Ovary (tissue), 9 donors: ENCODE measurements around the gene MSH6. TPM values are rescaled to one million over a fixed set of nuclear protein-coding genes. Genes with fewer than 3 reads are reported as not detected.
A peak's percentile ranks its signal among the peaks of the same experiment; 100 is the strongest.

Experiments used
- DNase-seq, 5 donors: peaks; one replicate each; pipeline ENCODE4 v3.0.0-alpha.2; 2019 to 2020
- H3K27ac ChIP-seq, 2 donors: fragments of 200-600 bp; one replicate each; pipeline versions ENCODE4 v1.5.1 to v1.8.0; 2019 to 2022
- H3K27me3 ChIP-seq: fragments of 200-600 bp; one replicate; pipeline ENCODE4 v1.8.0; 2022
- H3K36me3 ChIP-seq: fragments of 200-600 bp; sonication (generic); one replicate; pipeline ENCODE4 v1.5.1; 2019
- H3K4me1 ChIP-seq: one replicate; pipeline ENCODE4 v1.8.1; 2013; ENCODE audit warnings: mild to moderate bottlenecking, moderate library complexity; ENCODE audit not compliant: insufficient read depth
- H3K4me3 ChIP-seq: fragments of 200-600 bp; sonication (generic); one replicate; pipeline ENCODE4 v1.5.1; 2017
- H3K9me3 ChIP-seq, 2 donors: fragments of 200-600 bp in 1 of 2; sonication (generic) in 1 of 2; one replicate each; pipeline versions ENCODE4 v1.5.1 to v1.8.1; 2013 to 2019; ENCODE audit warnings: mild to moderate bottlenecking in 1 of 2, moderate library complexity in 1 of 2
- EP300 ChIP-seq: sonication (generic); formaldehyde crosslinking; IDR thresholded peaks from one replicate; pipeline ENCODE4 v1.6.1; 2017; ENCODE audit warnings: antibody characterized with exemption
- POLR2A ChIP-seq: fragments of 450-650 bp; IDR thresholded peaks from one replicate; pipeline ENCODE4 v1.6.1; 2017; ENCODE audit warnings: antibody characterized with exemption, mild to moderate bottlenecking, moderate library complexity
- WGBS, 3 donors: extraction: QIAGEN DNeasy Blood & Tissue Kit in 1 of 3; methylation state at CpG; one replicate each; pipeline versions ENCODE4 v1.1.5 to v1.1.7; 2013 to 2017; 5-methylcytosine and 5-hydroxymethylcytosine counted together
- intact Hi-C, 4 donors: fragments of 100-400 bp; cut with DNase I; formaldehyde crosslinking; loops; one replicate each; pipeline versions ENCODE4 v1.11.0 to v1.15.1; 2022 to 2023
- polyA plus RNA-seq, 2 donors: library from polyadenylated mRNA; stranded (reverse); fragments of 200-250 nt in 1 of 2; fragments of 350-450 nt in 1 of 2; fragmentation: Illumina TruSeq in 1 of 2; extraction: RNeasy Lipid Tissue Mini Kit (QIAGEN cat#74804) in 1 of 2; gene quantifications; one replicate each; pipeline ENCODE4 v1.2.3, GENCODE V29; 2013 to 2014
- total RNA-seq, 7 donors: library from RNA; depleted of rRNA in 2 of 7; stranded (reverse); fragments of >200 nt in 2 of 7; fragmentation: NEBNext Ultra II Directional in 3 of 7; extraction: Animal tissue kit (Norgen Biotek cat#: 25700) in 3 of 7; gene quantifications; one replicate each; pipeline versions ENCODE4 v1.1.0 to v1.2.4, GENCODE V29; 2016 to 2023
- TF ChIP-seq, protein P1 (sequence below), 3 donors: fragments of 450-650 bp in 2 of 3; fragments of 200-600 bp in 1 of 3; IDR thresholded peaks; one replicate each; pipeline versions ENCODE4 v1.5.1 to v1.8.0; 2016 to 2022; ENCODE audit warnings: antibody characterized with exemption in 3 of 3, mild to moderate bottlenecking in 1 of 3
- donor health status: DM: no; HTN: no; CAD: no; lungs with moderate emphysema.
- donor health status: DM: no; HTN: no; CAD: no.
- donor health status: Bipolar disorder and iron deficiency.
- donor health status: DM: yes; HTN: yes; CAD: no.
- donor health status: DM: no; HTN: no; CAD: no.
- donor health status: DM: yes; HTN: yes; CAD: no.

The MSH6 gene
- total and polyA plus RNA-seq, 9 donors, result 50.1 to 134 (median 77.0) TPM

- WGBS, 3 donors, result 42 to 51% (median 46%) methylated on average over 3 of the region's 3 CpGs
- TF ChIP-seq, protein P1, sequence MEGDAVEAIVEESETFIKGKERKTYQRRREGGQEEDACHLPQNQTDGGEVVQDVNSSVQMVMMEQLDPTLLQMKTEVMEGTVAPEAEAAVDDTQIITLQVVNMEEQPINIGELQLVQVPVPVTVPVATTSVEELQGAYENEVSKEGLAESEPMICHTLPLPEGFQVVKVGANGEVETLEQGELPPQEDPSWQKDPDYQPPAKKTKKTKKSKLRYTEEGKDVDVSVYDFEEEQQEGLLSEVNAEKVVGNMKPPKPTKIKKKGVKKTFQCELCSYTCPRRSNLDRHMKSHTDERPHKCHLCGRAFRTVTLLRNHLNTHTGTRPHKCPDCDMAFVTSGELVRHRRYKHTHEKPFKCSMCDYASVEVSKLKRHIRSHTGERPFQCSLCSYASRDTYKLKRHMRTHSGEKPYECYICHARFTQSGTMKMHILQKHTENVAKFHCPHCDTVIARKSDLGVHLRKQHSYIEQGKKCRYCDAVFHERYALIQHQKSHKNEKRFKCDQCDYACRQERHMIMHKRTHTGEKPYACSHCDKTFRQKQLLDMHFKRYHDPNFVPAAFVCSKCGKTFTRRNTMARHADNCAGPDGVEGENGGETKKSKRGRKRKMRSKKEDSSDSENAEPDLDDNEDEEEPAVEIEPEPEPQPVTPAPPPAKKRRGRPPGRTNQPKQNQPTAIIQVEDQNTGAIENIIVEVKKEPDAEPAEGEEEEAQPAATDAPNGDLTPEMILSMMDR (IDR thresholded peaks at IDR 0.05), result no peak
- TF ChIP-seq EP300 (no peak), POLR2A (no peak)
Observed at GRCh38 chr2:47737191-47737975, 45.6 kb upstream of the MSH6 start.

GRCh38 chr2:47738331-47738730, 44.6 kb upstream of the MSH6 start:
- Histone ChIP-seq H3K4me3 (no peak overlapping the region), H3K9me3 (no peaks in the 10 kb centered on the region), H3K36me3 (no peaks in the 10 kb centered on the region), H3K4me1 (no peaks in the 10 kb centered on the region), H3K27ac (no peak overlapping the region), H3K27me3 (no peaks in the 10 kb centered on the region)
- intact Hi-C loops, result no loop called here
- DNase-seq, result no peak
- no peak for TF ChIP-seq EP300
- TF ChIP-seq, protein P1 (IDR thresholded peaks at IDR 0.05), result no peak
- TF ChIP-seq POLR2A, result no peak
- 50 to 63% (median 57%) methylated on average over 5 of the region's 5 CpGs for WGBS, 3 donors

More at GRCh38 chr2:47737191-47737975, 45.6 kb upstream of the MSH6 start:
- Histone ChIP-seq H3K27me3 (no peaks in the 10 kb centered on the region), H3K4me3 (no peak overlapping the region), H3K4me1 (no peaks in the 10 kb centered on the region), H3K36me3 (no peaks in the 10 kb centered on the region), H3K27ac (no peak overlapping the region), H3K9me3 (no peaks in the 10 kb centered on the region)
- DNase-seq, result peak in 1 of 5 donors; percentile 18
- intact Hi-C loops, result no loop called here

DNA sequence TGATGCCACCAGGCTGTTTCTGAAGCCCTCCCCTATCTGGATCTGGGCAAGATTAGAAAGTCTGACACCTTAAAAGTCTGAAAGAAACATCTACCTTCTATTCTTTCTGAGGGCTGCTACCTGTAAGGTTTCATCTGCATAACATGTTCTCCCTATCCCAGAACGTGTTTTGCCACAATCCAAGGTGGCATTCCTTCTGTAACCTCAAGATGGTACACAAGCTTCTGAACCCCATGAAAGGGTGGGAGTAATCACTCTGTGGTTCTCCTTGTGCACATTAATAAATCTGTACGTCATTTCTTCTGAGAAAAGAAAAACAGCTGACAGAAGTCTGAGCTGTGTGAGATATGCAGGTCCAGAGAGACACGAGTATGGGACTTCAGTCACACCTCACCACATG, 41.8 kb upstream of the MSH6 start:
- 65 to 70% (median 69%) methylated on average over 3 of the region's 3 CpGs for WGBS, 3 donors
- no peak for DNase-seq
- Histone ChIP-seq H3K27ac (no peak overlapping the region), H3K4me3 (no peak overlapping the region), H3K36me3 (no peaks in the 10 kb centered on the region), H3K9me3 (no peaks in the 10 kb centered on the region), H3K4me1 (no peaks in the 10 kb centered on the region), H3K27me3 (no peaks in the 10 kb centered on the region)
- TF ChIP-seq, protein P1 (IDR thresholded peaks at IDR 0.05), result no peak
- TF ChIP-seq EP300 (no peak), POLR2A (no peak)
- intact Hi-C loops, result no loop called here

DNA sequence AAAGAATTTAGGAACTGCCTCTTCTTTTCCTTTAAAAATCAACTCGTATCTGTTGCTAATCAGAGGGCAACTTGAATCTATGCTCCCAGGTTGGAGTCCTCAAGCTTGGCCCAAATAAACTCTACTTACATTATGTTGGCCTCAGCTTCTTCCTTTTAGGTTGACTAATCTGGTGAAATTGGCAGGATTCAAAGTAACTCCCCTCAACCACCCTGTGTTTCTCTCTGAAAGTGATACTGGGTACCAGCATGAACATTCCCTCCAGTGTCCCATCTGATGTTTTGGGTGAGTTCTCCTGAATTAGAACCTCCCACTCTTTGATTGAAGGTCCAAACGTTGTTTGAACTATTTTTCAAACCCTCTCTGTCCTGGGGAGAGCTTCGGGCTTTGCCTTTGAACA, 41.3 kb upstream of the MSH6 start:
- DNase-seq, result no peak
- no peaks in the 10 kb centered on the region for H3K36me3 ChIP-seq
- WGBS, 3 donors, result 63 to 65% (median 64%) methylated on average over 3 of the region's 3 CpGs
- H3K27me3 ChIP-seq, result no peaks in the 10 kb centered on the region
- intact Hi-C loops, result no loop called here
- H3K4me1 ChIP-seq, result no peaks in the 10 kb centered on the region
- no peak overlapping the region for H3K27ac ChIP-seq
- H3K9me3 ChIP-seq, result no peaks in the 10 kb centered on the region
- no peak overlapping the region for H3K4me3 ChIP-seq
- TF ChIP-seq, protein P1 (IDR thresholded peaks at IDR 0.05), result no peak
